Measurements from ENCODE around the gene PDZRN3. TPM values are rescaled to one million over a fixed set of nuclear protein-coding genes. Genes with fewer than 3 reads are reported as not detected.

Gene PDZRN3
- total and polyA plus RNA-seq, 2 donors (not counting 3 experiments of a cell fraction or from before 2014, with no cell fraction given), result not detected

GRCh38 chr3:73665286-73665685, 40.5 kb upstream of the PDZRN3 start:
- DNase-seq (ENCODE audit: low read depth, low spot score), result no peak
- H3K4me1 ChIP-seq (ENCODE audit: control insufficient read depth, extremely low read depth, insufficient read depth, low read length), result no peaks in the 10 kb centered on the region
- no peak overlapping the region for H3K9ac ChIP-seq (replicated peaks; ENCODE audit: extremely low read depth, insufficient read depth, low read length)
- dilution Hi-C loops (cut with MboI; ENCODE audit: extremely low pct_ligation_motif_present, low sequenced_read_pairs), result no loop called here
- FAIRE-seq, result no peak
- H2AFZ ChIP-seq (ENCODE audit: low read depth, low read length), result no peak overlapping the region
- CTCF ChIA-PET, result no interaction called here
- no peaks in the 10 kb centered on the region for H3K27me3 ChIP-seq (ENCODE audit: control insufficient read depth in 2 of 2, insufficient read depth in 2 of 2, low read length in 2 of 2)
- no TSS peak for BruUV-seq (replicated peaks)
- no peak overlapping the region for H3K4me2 ChIP-seq (ENCODE audit: insufficient read depth, low read length)
- no peaks in the 10 kb centered on the region for H3K79me2 ChIP-seq (ENCODE audit: control insufficient read depth, insufficient read depth, low read length)
- no peaks in the 10 kb centered on the region for H3K36me3 ChIP-seq (ENCODE audit: control insufficient read depth in 2 of 2, extremely low read depth in 1 of 2, insufficient read depth in 2 of 2, low read length in 2 of 2)
- no peak overlapping the region for H3K4me3 ChIP-seq (replicated peaks in 1 of 3; ENCODE audit: insufficient read depth in 1 of 3, low read depth in 1 of 3, low read length in 3 of 3)
- H3K27ac ChIP-seq (ENCODE audit: insufficient read depth, low read depth, low read length), result no peak overlapping the region
- intact Hi-C loops (cut with micrococcal nuclease), result no loop called here
- H3K9me3 ChIP-seq (replicated peaks; ENCODE audit: control insufficient read depth, insufficient read depth, low read length), result no peaks in the 10 kb centered on the region
- H4K20me1 ChIP-seq (replicated peaks; ENCODE audit: control insufficient read depth, extremely low read depth, insufficient read depth, low read length), result no peaks in the 10 kb centered on the region
- no peak for TF ChIP-seq MYC (IDR thresholded peaks at IDR 0.05; ENCODE audit: low read depth, low read length)
- TF ChIP-seq MAX (IDR thresholded peaks at IDR 0.05; ENCODE audit: insufficient read depth, insufficient read length), result no peak
- no peak for TF ChIP-seq EZH2 (IDR thresholded peaks at IDR 0.05; ENCODE audit: borderline replicate concordance, low read depth, low read length, severe bottlenecking)
- no peak for TF ChIP-seq CTCF (IDR thresholded peaks at IDR 0.05; ENCODE audit: extremely low read depth in 1 of 2, insufficient read depth in 1 of 2, low read depth in 1 of 2, low read length in 2 of 2)
- no peak for TF ChIP-seq FOS (IDR thresholded peaks at IDR 0.05; ENCODE audit: borderline replicate concordance, insufficient read depth, low read length)
- no peak for TF ChIP-seq POLR2A (IDR thresholded peaks at IDR 0.05; ENCODE audit: low read depth, low read length)
- no peak for TF ChIP-seq GATA2 (IDR thresholded peaks at IDR 0.05; ENCODE audit: insufficient read depth, insufficient read length, low read depth, low read length)
- no peak for TF ChIP-seq POLR2AphosphoS5 (IDR thresholded peaks at IDR 0.05; ENCODE audit: insufficient read depth, low read depth, low read length)
- no peak for TF ChIP-seq JUN (IDR thresholded peaks at IDR 0.05; ENCODE audit: borderline replicate concordance, insufficient read depth, insufficient read length, low read depth)
- POLR2A ChIA-PET, result no interaction called here
- H3K9me1 ChIP-seq (replicated peaks; ENCODE audit: control insufficient read depth, extremely low read depth, insufficient read depth, low read length), result no peaks in the 10 kb centered on the region
